ENCODE data around the gene KIF23.
"Not testable (repeated sequence)": the region's sequence is repeated elsewhere in the genome, so short reads cannot be mapped to it uniquely, and the experiment has no call there.

Gene KIF23

GRCh38 chr15:69424748-69425413, 10.7 kb downstream of the KIF23 start:
- ATAC-seq (replicated peaks) = no peak

GRCh38 chr15:69433831-69434230, 19.7 kb downstream of the KIF23 start:
- H3K27ac Mint-ChIP-seq = no peak overlapping the region
- no peaks in the 10 kb centered on the region for H3K9me3 Mint-ChIP-seq
- DNase-seq (no peak), ATAC-seq (replicated peaks) (no peak)
- H3K27me3 Mint-ChIP-seq = no peaks in the 10 kb centered on the region
- H3K4me3 Mint-ChIP-seq = no peak overlapping the region
- H3K36me3 Mint-ChIP-seq (ENCODE audit: insufficient read depth) = peaks cover 2% of the 10 kb centered on the region
- no peaks in the 10 kb centered on the region for H3K4me1 Mint-ChIP-seq (ENCODE audit: low read depth in 2 of 2)

More at GRCh38 chr15:69424748-69425413, 10.7 kb downstream of the KIF23 start:
- no peak for DNase-seq
- H3K9me3 Mint-ChIP-seq = no peaks in the 10 kb centered on the region
- peaks cover 3% of the 10 kb centered on the region for H3K36me3 Mint-ChIP-seq (ENCODE audit: insufficient read depth)
- H3K27ac Mint-ChIP-seq = peak overlapping the region; percentile 32
- H3K4me1 Mint-ChIP-seq (ENCODE audit: low read depth in 2 of 2) = no peaks in the 10 kb centered on the region
- H3K27me3 Mint-ChIP-seq = no peaks in the 10 kb centered on the region
- H3K4me3 Mint-ChIP-seq = no peak overlapping the region

GRCh38 chr15:69434238-69434637, 20.1 kb downstream of the KIF23 start:
- peaks cover 2% of the 10 kb centered on the region for H3K36me3 Mint-ChIP-seq (ENCODE audit: insufficient read depth)
- ATAC-seq (replicated peaks) = no peak
- no peaks in the 10 kb centered on the region for H3K4me1 Mint-ChIP-seq (ENCODE audit: low read depth in 2 of 2)
- no peak overlapping the region for H3K27ac Mint-ChIP-seq
- H3K27me3 Mint-ChIP-seq = no peaks in the 10 kb centered on the region
- DNase-seq = no peak
- no peaks in the 10 kb centered on the region for H3K9me3 Mint-ChIP-seq
- H3K4me3 Mint-ChIP-seq = no peak overlapping the region

- Mint-ChIP-seq H3K36me3 (ENCODE audit: insufficient read depth) (peaks cover 2% of the 10 kb centered on the region), H3K4me3 (no peak overlapping the region), H3K27ac (no peak overlapping the region), H3K4me1 (ENCODE audit: low read depth in 2 of 2) (no peaks in the 10 kb centered on the region), H3K9me3 (no peaks in the 10 kb centered on the region), H3K27me3 (no peaks in the 10 kb centered on the region)
- ATAC-seq (replicated peaks) (no peak), DNase-seq (no peak)
Observed at GRCh38 chr15:69434679-69435078, 20.5 kb downstream of the KIF23 start.

GRCh38 chr15:69435985-69436384, 21.8 kb downstream of the KIF23 start:
- DNase-seq (no peak), ATAC-seq (replicated peaks) (no peak)
- no peaks in the 10 kb centered on the region for H3K4me1 Mint-ChIP-seq (ENCODE audit: low read depth in 2 of 2)
- no peaks in the 10 kb centered on the region for H3K9me3 Mint-ChIP-seq
- no peak overlapping the region for H3K27ac Mint-ChIP-seq
- no peak overlapping the region for H3K4me3 Mint-ChIP-seq
- peaks cover 2% of the 10 kb centered on the region for H3K36me3 Mint-ChIP-seq (ENCODE audit: insufficient read depth)
- H3K27me3 Mint-ChIP-seq = no peaks in the 10 kb centered on the region

- no peak overlapping the region for H3K4me3 Mint-ChIP-seq
- H3K27me3 Mint-ChIP-seq = no peaks in the 10 kb centered on the region
- no peak for ATAC-seq (replicated peaks)
- no peaks in the 10 kb centered on the region for H3K4me1 Mint-ChIP-seq (ENCODE audit: low read depth in 2 of 2)
- H3K36me3 Mint-ChIP-seq (ENCODE audit: insufficient read depth) = peaks cover 2% of the 10 kb centered on the region
- no peak overlapping the region for H3K27ac Mint-ChIP-seq
- no peaks in the 10 kb centered on the region for H3K9me3 Mint-ChIP-seq
- no peak for DNase-seq
Observed at GRCh38 chr15:69436951-69437350, 22.8 kb downstream of the KIF23 start.

- ATAC-seq (replicated peaks) (no peak), DNase-seq (no peak)
- Mint-ChIP-seq H3K27ac (no peak overlapping the region), H3K4me3 (no peak overlapping the region), H3K36me3 (ENCODE audit: insufficient read depth) (peaks cover 2% of the 10 kb centered on the region), H3K9me3 (no peaks in the 10 kb centered on the region), H3K27me3 (no peaks in the 10 kb centered on the region), H3K4me1 (ENCODE audit: low read depth in 2 of 2) (no peaks in the 10 kb centered on the region)
Observed at GRCh38 chr15:69439623-69440022, 25.5 kb downstream of the KIF23 start.

GRCh38 chr15:69443032-69443611, 29.0 kb downstream of the KIF23 start:
- Mint-ChIP-seq H3K27ac (peak overlapping the region; percentile 60 to 71), H3K4me1 (ENCODE audit: low read depth in 2 of 2) (no peaks in the 10 kb centered on the region), H3K9me3 (no peaks in the 10 kb centered on the region), H3K36me3 (ENCODE audit: insufficient read depth) (no peaks in the 10 kb centered on the region), H3K27me3 (no peaks in the 10 kb centered on the region), H3K4me3 (peak overlapping the region; percentile 15 to 33)
- ATAC-seq (replicated peaks) = peak; percentile 46
- no peak for DNase-seq

GRCh38 chr15:69444686-69445085, 30.5 kb downstream of the KIF23 start:
- Mint-ChIP-seq H3K36me3 (ENCODE audit: insufficient read depth) (no peaks in the 10 kb centered on the region), H3K4me3 (no peak overlapping the region), H3K9me3 (no peaks in the 10 kb centered on the region), H3K27ac (peak overlapping the region in 1 of 2 donors; percentile 60), H3K27me3 (no peaks in the 10 kb centered on the region), H3K4me1 (ENCODE audit: low read depth in 2 of 2) (no peaks in the 10 kb centered on the region)
- DNase-seq (no peak), ATAC-seq (replicated peaks) (no peak)

GRCh38 chr15:69446953-69447352, 32.8 kb downstream of the KIF23 start:
- Mint-ChIP-seq H3K4me3 (no peak overlapping the region), H3K36me3 (ENCODE audit: insufficient read depth) (peaks cover under 1% of the 10 kb centered on the region), H3K27ac (no peak overlapping the region), H3K9me3 (no peaks in the 10 kb centered on the region), H3K4me1 (ENCODE audit: low read depth in 2 of 2) (peaks cover 0 to 4% of the 10 kb centered on the region in 2 donors), H3K27me3 (no peaks in the 10 kb centered on the region)
- DNase-seq (no peak), ATAC-seq (replicated peaks) (no peak)

GRCh38 chr15:69450221-69450620, 36.1 kb downstream of the KIF23 start:
- H3K27me3 Mint-ChIP-seq; H3K27ac Mint-ChIP-seq; H3K4me3 Mint-ChIP-seq; ATAC-seq (replicated peaks); DNase-seq; H3K9me3 Mint-ChIP-seq: not testable (repeated sequence)
- peaks cover 25 to 31% of the 10 kb centered on the region in 2 donors for H3K4me1 Mint-ChIP-seq (ENCODE audit: low read depth in 2 of 2)
- H3K36me3 Mint-ChIP-seq (ENCODE audit: insufficient read depth) = peaks cover 32% of the 10 kb centered on the region

GRCh38 chr15:69450968-69451695, 37.0 kb downstream of the KIF23 start:
- no peak for ATAC-seq (replicated peaks)
- Mint-ChIP-seq H3K4me3 (peak overlapping the region; percentile 94 to 96), H3K36me3 (ENCODE audit: insufficient read depth) (peaks cover 41% of the 10 kb centered on the region), H3K27ac (peak overlapping the region; percentile 96 to 99), H3K27me3 (no peaks in the 10 kb centered on the region), H3K4me1 (ENCODE audit: low read depth in 2 of 2) (peaks cover 30 to 35% of the 10 kb centered on the region in 2 donors), H3K9me3 (no peaks in the 10 kb centered on the region)
- DNase-seq = no peak

- DNase-seq (no peak), ATAC-seq (replicated peaks) (peak; percentile 9)
- Mint-ChIP-seq H3K36me3 (ENCODE audit: insufficient read depth) (peaks cover 51% of the 10 kb centered on the region), H3K4me1 (ENCODE audit: low read depth in 2 of 2) (peaks cover 32 to 35% of the 10 kb centered on the region in 2 donors), H3K4me3 (peak overlapping the region; percentile 94 to 96), H3K9me3 (no peaks in the 10 kb centered on the region), H3K27ac (peak overlapping the region; percentile 96 to 99), H3K27me3 (no peaks in the 10 kb centered on the region)
Observed at GRCh38 chr15:69451951-69452691, 38.0 kb downstream of the KIF23 start.
